ENCODE measurements around the gene MYH11.
"Not testable (repeated sequence)": the region's sequence is repeated elsewhere in the genome, so short reads cannot be mapped to it uniquely, and the experiment has no call there.

The MYH11 gene

GRCh38 chr16:15807603-15808009 lies 49.2 kb downstream of the MYH11 start:
- DNase-seq, result no peak

GRCh38 chr16:15803618-15804017 lies 53.2 kb downstream of the MYH11 start:
- DNase-seq, result no peak

GRCh38 chr16:15799851-15800495 lies 56.9 kb downstream of the MYH11 start:
- no peak for DNase-seq

GRCh38 chr16:15798671-15799070 lies 58.2 kb downstream of the MYH11 start:
- DNase-seq, result no peak

GRCh38 chr16:15796885-15797284 lies 59.9 kb downstream of the MYH11 start:
- no peak for DNase-seq

GRCh38 chr16:15795615-15796014 lies 61.2 kb downstream of the MYH11 start:
- no peak for DNase-seq

- no peak for DNase-seq
Measured at GRCh38 chr16:15792563-15792971, 64.3 kb downstream of the MYH11 start.

- DNase-seq, result no peak
Measured at GRCh38 chr16:15790458-15790857, 66.4 kb downstream of the MYH11 start.

- DNase-seq, result not testable (repeated sequence)
Measured at GRCh38 chr16:15789816-15790215, 67.0 kb downstream of the MYH11 start.

- no peak for DNase-seq
Measured at GRCh38 chr16:15788846-15789239, 68.0 kb downstream of the MYH11 start.

- no peak for DNase-seq
Measured at GRCh38 chr16:15786501-15786900, 70.3 kb downstream of the MYH11 start.

- DNase-seq, result no peak
Measured at GRCh38 chr16:15785386-15786059, 71.3 kb downstream of the MYH11 start.

GRCh38 chr16:15783985-15784384 lies 72.8 kb downstream of the MYH11 start:
- no peak for DNase-seq

- no peak for DNase-seq
Measured at GRCh38 chr16:15782573-15783365, 74.1 kb downstream of the MYH11 start.

GRCh38 chr16:15781650-15782049 lies 75.2 kb downstream of the MYH11 start:
- DNase-seq, result no peak

GRCh38 chr16:15780805-15781204 lies 76.0 kb downstream of the MYH11 start:
- DNase-seq, result no peak

- DNase-seq, result no peak
Measured at GRCh38 chr16:15779664-15780351, 77.0 kb downstream of the MYH11 start.

GRCh38 chr16:15778999-15779614 lies 77.7 kb downstream of the MYH11 start:
- no peak for DNase-seq

GRCh38 chr16:15778204-15778743 lies 78.6 kb downstream of the MYH11 start:
- DNase-seq, result no peak

GRCh38 chr16:15777533-15778203 lies 79.2 kb downstream of the MYH11 start:
- no peak for DNase-seq

GRCh38 chr16:15776572-15776971 lies 80.3 kb downstream of the MYH11 start:
- DNase-seq, result no peak

Measured in NCI-H748 treated with DMSO at 0.1 percent for 48 hours (cell line).